Measurements from ENCODE around the gene DGKG.

Gene DGKG

DNA sequence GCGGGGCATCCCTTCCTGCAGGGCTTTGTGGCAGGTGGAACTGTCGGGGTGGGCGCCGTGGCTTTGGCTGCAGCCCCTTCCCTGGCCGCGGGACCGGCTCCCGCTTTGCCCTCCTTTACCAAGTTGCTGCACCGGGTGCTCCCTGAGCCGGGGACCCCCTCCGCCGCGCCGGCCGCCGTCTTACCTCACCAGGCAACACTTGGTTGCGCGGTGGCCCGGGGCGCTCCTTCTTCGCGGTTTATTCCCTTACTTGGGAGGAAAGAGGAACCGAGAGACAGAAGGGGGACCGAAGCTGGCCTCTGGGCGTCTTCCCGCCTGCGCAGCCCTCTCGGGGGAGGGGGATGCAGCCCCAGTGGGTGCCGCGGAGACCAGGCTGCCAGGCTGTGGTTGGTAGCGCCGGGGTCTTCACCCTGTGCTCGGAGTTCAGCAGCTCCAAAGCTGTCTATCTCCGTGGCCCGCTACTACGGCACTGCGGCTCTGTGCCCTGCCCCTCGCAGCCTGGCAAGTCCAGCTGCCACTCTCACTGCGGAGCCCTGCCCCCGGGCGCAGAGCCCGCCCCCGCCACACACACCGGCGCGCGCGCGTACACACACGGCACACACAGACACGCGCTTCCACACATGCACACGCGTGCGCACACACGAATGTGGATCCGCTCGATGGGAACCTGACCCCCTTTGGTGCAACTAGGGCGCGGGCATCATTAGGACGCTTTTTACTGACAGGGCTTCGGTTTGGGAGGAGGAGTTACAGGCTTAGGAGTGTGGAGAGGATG is at the start of gene DGKG:
TSS of gene DGKG (minus strand) at position 473 of the 775 bp plus-strand sequence. CDS start 41,775 bp downstream, outside the sequence.
- Mint-ChIP-seq H3K4me1 (ENCODE audit: low read depth) (no peaks in the 10 kb centered on the region), H3K4me3 (peak within 1 kb of the TSS; percentile 43), H3K27ac (no peak within 1 kb of the TSS), H3K36me3 (ENCODE audit: low read depth) (no peaks in the 10 kb centered on the region), H3K9me3 (no peaks in the 10 kb centered on the region), H3K27me3 (ENCODE audit: low read depth) (peaks cover 59% of the 10 kb centered on the region)
- no peak for DNase-seq (ENCODE audit: low spot score)

DNA sequence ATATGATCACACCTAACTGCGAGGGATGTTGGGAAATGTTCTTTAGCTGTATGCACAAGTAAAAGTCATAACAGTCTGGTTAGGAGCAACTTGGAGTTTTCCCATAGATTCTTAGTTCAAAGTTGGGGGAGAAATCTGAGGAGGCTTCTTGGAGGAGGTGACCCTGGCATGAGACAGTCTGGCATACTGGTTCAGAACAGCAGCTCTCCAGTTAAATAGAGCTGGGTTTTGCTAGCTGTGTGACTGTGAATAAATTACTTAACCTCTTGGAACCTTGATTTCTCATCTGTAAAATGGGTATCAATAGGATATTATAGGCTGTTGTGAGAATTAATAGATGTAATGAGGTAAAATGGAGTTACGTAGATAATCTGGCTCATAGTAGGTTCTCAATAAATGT is 49.1 kb upstream of the DGKG start:
- H3K36me3 Mint-ChIP-seq (ENCODE audit: low read depth) = no peaks in the 10 kb centered on the region
- H3K4me3 Mint-ChIP-seq = no peak overlapping the region
- no peak overlapping the region for H3K27ac Mint-ChIP-seq
- peaks cover 12% of the 10 kb centered on the region for H3K27me3 Mint-ChIP-seq (ENCODE audit: low read depth)
- peaks cover 7% of the 10 kb centered on the region for H3K4me1 Mint-ChIP-seq (ENCODE audit: low read depth)
- DNase-seq (ENCODE audit: low spot score) = no peak
- H3K9me3 Mint-ChIP-seq = no peaks in the 10 kb centered on the region

DNA sequence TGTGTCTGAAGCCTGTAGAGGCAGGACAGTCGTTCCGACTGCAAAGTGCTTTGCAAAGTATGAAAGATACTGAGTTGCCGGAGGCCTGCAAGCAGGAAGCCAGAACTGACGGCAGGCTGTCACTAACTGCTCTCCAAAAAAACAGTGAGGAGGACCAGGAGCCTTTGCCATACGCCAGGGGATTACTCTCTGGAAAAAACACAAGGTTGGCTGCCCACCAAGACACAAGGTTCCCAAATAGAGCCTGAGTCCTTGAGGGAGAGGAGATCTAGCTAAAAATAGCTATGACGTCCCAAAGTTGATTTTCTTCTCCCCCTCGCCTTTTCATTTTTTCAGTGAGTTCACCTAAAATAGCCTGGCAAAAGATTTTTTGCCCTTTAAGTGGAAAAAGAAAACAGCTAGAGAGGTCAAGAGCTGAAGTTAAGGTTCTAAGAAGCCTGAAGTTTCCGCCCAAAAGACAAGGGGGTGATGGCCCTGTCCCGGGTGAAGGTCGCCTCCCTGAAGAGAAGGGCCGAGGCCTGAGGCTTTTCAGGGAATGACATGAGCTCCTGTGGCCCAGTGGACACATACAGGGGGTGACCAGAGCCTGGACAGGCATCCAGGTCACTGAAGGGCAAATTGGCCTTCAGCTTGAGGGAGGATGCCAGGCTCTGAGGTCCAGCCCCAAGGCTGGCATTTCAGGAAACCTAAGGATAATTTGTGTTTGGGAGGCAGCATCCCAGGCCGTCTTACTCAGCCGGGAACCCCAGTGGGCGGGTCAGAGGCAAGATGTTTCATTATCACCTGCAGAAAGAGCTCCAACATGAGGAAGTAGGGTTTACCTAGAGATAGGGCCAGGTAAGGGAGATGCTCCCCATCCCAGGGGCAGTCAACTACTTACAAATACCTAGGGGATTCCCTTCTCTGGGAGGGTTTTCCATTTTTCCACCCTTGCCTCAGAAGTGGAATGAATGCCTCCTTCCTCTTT is 44.9 kb upstream of the DGKG start:
- H3K4me1 Mint-ChIP-seq (ENCODE audit: low read depth) = no peaks in the 10 kb centered on the region
- H3K4me3 Mint-ChIP-seq = no peak overlapping the region
- H3K27me3 Mint-ChIP-seq (ENCODE audit: low read depth) = no peaks in the 10 kb centered on the region

DNA sequence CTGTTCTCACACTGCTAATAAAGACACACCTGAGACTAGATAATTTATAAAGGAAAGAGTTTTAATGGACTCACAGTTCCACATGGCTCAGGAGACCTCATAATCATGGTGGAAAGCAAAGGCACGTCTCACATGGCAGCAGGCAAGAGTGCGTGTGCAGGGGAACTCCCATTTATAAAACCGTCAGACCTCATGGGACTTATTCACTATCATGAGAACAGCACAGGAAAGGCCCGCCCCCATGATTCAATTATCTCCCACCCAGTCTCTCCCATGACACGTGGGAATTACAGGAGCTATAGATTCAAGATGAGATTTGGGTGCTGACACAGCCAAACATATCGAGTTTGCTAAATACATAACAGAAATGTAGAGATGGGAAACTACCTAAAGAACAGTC is 39.5 kb upstream of the DGKG start:
- H3K4me3 Mint-ChIP-seq = no peak overlapping the region
- no peak overlapping the region for H3K27ac Mint-ChIP-seq
- no peaks in the 10 kb centered on the region for H3K9me3 Mint-ChIP-seq
- H3K36me3 Mint-ChIP-seq (ENCODE audit: low read depth) = no peaks in the 10 kb centered on the region
- peaks cover 3% of the 10 kb centered on the region for H3K27me3 Mint-ChIP-seq (ENCODE audit: low read depth)
- no peaks in the 10 kb centered on the region for H3K4me1 Mint-ChIP-seq (ENCODE audit: low read depth)
- DNase-seq (ENCODE audit: low spot score) = no peak

More for the DNA sequence above, 44.9 kb upstream of the DGKG start:
- Mint-ChIP-seq H3K9me3 (no peaks in the 10 kb centered on the region), H3K36me3 (ENCODE audit: low read depth) (no peaks in the 10 kb centered on the region), H3K27ac (no peak overlapping the region)
- no peak for DNase-seq (ENCODE audit: low spot score)

DNA sequence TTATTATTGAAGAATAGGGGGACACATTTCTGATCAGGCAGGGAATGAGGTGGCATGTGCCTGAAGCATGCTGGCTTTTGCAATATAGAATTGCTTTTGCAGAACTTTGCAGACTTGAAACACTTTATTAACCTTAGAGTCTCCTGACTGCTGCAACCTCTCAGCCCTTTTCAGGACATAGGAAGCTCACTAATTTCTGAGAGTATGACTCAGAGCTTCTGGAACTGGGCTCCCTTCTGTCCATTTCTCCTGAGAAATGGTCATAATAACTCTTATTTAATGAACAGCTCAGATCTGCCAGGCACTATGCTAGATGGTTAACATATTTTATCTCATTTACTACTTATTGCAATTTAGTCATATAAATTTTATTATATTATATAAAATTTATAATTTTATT is 38.6 kb upstream of the DGKG start:
- Mint-ChIP-seq H3K27me3 (ENCODE audit: low read depth) (peaks cover 3% of the 10 kb centered on the region), H3K36me3 (ENCODE audit: low read depth) (no peaks in the 10 kb centered on the region), H3K4me3 (no peak overlapping the region), H3K9me3 (no peaks in the 10 kb centered on the region), H3K27ac (no peak overlapping the region), H3K4me1 (ENCODE audit: low read depth) (no peaks in the 10 kb centered on the region)
- no peak for DNase-seq (ENCODE audit: low spot score)

DNA sequence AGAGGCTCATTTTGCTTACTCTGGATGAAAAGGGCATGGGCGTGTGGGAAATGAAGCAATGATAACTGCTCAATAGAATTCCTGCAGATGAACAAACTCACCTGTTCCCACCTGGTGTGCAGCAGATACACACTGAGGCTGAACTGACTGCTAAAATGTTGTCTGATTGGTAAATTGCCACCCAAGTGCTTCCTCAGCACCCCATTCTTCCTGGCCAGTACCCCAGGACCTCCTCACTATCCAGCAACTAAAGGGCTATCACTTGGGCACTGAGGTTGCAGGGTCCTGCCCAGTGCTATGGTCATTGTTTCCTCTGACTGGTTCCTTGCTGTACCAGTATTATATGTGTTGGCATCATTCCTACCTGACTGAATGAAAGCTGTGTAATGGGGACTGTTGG is 38.0 kb upstream of the DGKG start:
- H3K9me3 Mint-ChIP-seq = no peaks in the 10 kb centered on the region
- H3K4me1 Mint-ChIP-seq (ENCODE audit: low read depth) = no peaks in the 10 kb centered on the region
- peaks cover 3% of the 10 kb centered on the region for H3K27me3 Mint-ChIP-seq (ENCODE audit: low read depth)
- DNase-seq (ENCODE audit: low spot score) = no peak
- H3K36me3 Mint-ChIP-seq (ENCODE audit: low read depth) = no peaks in the 10 kb centered on the region
- no peak overlapping the region for H3K27ac Mint-ChIP-seq
- no peak overlapping the region for H3K4me3 Mint-ChIP-seq

DNA sequence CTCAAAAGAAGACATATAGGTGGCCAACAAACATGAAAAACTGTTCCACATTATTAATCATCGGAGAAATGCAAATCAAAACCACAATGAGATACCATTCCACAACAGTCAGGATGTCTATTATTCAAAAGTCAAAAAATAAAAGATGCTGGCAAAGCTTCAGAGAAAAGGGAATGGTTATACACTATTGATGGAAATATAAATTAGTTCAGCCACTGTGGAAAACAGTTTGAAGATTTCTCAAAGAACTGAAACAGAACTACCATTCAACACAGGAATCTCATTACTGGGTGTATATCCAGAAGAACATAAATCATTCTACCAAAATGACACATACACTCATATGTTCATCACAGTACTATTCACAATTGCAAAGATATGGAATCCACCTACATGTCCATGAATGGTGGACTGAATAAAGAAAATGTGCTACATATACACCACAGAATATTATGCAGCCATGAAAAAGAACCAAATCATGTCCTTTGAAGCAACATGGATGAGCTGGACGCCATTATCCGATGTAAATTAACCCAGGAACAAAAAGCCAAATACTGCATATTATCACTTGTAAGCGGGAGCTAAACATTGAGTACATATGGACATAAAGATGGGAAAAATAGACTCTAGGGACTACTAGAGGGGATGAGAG is 32.7 kb upstream of the DGKG start:
- no peak for DNase-seq (ENCODE audit: low spot score)
- Mint-ChIP-seq H3K27me3 (ENCODE audit: low read depth) (peaks cover 5% of the 10 kb centered on the region), H3K36me3 (ENCODE audit: low read depth) (no peaks in the 10 kb centered on the region), H3K4me1 (ENCODE audit: low read depth) (no peaks in the 10 kb centered on the region), H3K4me3 (no peak overlapping the region), H3K9me3 (peaks cover 11% of the 10 kb centered on the region), H3K27ac (no peak overlapping the region)

DNA sequence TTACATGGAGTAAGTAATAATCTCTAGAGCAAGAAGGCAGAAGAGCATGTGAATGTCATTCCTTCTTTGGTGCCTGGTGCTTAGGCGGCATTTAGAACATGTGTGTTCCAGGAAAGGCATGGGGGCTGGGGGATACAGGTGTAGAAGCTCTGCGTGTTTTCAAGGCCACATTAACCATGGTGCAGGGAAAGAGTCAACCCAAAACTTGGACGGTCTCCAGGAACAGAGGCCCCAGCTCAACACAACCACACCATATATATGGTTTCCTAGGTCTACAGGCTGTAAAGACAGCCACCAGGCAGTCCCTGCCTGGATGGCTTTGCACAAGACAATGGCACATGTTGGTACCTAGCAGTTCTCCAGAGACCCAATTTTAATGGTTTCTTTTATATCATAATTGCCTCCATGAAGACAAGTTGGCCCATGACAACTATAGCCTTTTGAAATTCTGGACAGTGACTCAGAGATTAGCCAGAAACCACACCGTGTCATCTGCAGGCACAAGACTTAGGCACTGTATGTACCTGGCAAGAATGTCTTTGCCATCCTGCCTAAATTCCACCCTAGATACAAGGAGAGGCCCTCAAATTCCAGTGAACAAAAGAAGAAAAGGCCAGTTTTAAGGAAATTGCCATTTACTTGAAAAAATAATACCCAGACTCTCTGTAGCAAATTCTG is 25.0 kb upstream of the DGKG start:
- H3K9me3 Mint-ChIP-seq = no peaks in the 10 kb centered on the region
- H3K4me3 Mint-ChIP-seq = no peak overlapping the region
- no peak for DNase-seq (ENCODE audit: low spot score)
- H3K27me3 Mint-ChIP-seq (ENCODE audit: low read depth) = no peaks in the 10 kb centered on the region
- no peak overlapping the region for H3K27ac Mint-ChIP-seq
- no peaks in the 10 kb centered on the region for H3K36me3 Mint-ChIP-seq (ENCODE audit: low read depth)
- no peaks in the 10 kb centered on the region for H3K4me1 Mint-ChIP-seq (ENCODE audit: low read depth)

DNA sequence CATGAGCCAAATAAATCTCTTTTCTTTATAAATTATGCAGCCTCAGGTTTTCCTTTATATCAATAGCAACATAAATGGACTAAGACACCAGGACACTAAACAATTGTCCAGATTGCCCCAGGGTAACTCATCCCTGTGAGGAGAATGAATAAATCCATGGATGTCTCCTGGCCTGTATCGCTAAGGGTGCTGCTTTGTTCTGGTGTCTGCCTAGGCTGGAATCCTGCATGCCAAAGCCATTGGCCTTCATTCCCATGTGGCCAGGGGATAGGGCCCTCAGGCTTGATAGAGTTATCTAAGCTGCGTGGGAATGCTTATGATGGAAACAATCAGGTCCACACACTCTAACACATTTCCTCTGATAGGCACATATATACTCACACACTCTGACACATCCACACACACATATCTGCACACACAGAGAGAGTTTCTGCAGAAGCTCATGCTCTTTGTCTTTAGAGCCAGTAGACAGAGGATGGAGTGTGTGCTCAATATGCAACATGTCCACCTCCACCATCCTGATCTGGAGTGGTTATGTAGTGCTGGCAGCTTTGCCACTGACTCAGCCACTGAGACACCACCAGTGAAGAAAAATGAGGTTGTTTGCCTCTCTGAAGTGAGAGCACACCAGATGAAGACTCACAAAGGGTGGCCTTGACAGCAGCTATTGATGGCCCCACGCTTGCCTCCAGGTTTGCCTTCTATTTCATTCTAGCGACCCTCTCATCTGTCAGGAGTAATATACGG is 24.0 kb upstream of the DGKG start:
- H3K27me3 Mint-ChIP-seq (ENCODE audit: low read depth) = no peaks in the 10 kb centered on the region
- H3K9me3 Mint-ChIP-seq = no peaks in the 10 kb centered on the region
- no peak for DNase-seq (ENCODE audit: low spot score)
- H3K36me3 Mint-ChIP-seq (ENCODE audit: low read depth) = no peaks in the 10 kb centered on the region
- H3K4me3 Mint-ChIP-seq = no peak overlapping the region
- H3K4me1 Mint-ChIP-seq (ENCODE audit: low read depth) = no peaks in the 10 kb centered on the region
- no peak overlapping the region for H3K27ac Mint-ChIP-seq

DNA sequence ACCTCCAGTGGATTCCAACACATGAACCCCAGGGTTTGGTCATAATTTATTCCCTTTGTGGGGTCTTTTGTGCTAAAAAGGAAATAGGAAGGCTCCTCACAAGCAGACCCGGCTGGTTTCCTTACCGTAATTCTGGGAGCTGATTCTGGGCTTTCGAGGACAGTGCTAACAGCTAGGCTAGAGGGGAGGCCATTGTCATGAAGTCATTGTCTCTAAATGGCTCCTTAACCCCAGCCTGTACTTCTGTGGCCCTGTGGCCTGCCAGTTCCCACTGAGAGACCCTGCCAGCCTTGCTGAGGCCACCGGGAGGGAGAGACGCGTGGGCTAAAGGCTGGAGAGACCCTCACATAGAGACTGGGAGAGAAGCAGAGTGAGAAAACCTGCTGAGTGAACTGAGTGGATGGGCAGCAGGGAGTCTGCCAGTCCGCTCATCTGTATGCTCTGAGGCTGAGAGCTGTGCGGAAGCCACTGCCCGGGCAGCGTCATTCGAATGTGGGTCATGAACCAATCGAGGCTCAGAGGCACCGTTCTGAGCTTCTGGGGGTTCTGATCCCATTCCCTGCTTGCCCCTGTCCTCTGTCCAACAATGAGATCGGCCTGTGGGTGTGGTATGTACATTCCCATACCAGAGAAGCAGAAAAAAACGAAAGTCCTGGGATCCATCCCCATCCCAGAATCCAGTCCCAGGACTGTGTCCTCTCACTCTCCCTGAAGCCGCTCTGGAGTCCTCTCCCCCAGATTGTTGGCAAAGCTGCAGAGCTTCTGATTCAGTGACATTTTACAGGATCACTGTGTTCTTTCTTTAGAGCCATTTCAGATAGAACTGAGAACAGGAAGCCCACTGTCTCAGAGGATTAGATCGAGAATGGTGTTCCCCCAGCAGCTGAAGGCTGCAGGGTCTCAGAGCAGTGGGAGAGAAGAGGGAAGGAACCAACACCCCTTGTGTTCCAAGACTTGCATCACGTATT is 21.3 kb upstream of the DGKG start:
- Mint-ChIP-seq H3K9me3 (no peaks in the 10 kb centered on the region), H3K4me1 (ENCODE audit: low read depth) (no peaks in the 10 kb centered on the region), H3K36me3 (ENCODE audit: low read depth) (no peaks in the 10 kb centered on the region), H3K27ac (no peak overlapping the region), H3K4me3 (no peak overlapping the region), H3K27me3 (ENCODE audit: low read depth) (no peaks in the 10 kb centered on the region)
- DNase-seq (ENCODE audit: low spot score) = no peak

DNA sequence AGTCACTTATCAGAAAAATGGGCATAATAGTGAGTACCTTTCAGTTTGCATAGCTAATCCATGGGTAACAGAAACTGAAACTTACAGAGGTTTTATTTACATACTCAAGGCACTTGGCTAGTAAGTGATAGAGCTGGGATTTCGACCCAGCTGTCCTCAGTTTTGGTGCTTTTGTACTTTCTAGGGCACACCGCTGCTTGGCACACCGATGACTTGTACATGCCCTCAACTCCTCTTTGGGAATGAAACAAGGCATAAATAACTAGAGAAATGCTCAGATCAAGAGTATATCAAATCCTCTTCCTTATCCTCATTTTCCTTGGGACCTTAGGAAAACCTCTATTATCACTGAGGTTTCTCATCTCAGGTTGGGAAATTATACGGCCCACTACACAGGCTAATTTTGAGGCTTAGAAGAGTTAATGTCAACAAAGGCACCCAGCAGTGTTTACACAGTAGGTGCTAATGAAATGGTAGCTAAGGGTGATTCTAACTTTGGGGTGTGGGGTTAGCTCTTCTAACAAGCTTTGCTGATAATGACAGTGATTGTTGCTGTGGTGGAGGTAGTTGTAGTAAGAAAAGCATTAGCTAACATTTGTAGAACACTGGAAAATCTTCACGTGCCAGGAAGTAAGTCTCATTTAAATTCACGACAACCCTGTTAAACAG is 20.3 kb upstream of the DGKG start:
- H3K4me1 Mint-ChIP-seq (ENCODE audit: low read depth) = no peaks in the 10 kb centered on the region
- no peaks in the 10 kb centered on the region for H3K9me3 Mint-ChIP-seq
- no peaks in the 10 kb centered on the region for H3K36me3 Mint-ChIP-seq (ENCODE audit: low read depth)
- H3K4me3 Mint-ChIP-seq = no peak overlapping the region
- H3K27ac Mint-ChIP-seq = no peak overlapping the region
- DNase-seq (ENCODE audit: low spot score) = no peak
- H3K27me3 Mint-ChIP-seq (ENCODE audit: low read depth) = no peaks in the 10 kb centered on the region

All from T-helper 2 cell treated with Interferon-gamma antibody and Interleukin-4, amounts not matched to agents 5 μg/mL and 100 μg/mL, for 36 hours (primary cell).